DLD1 (cell line): ENCODE data around the gene GRP.

Experiments used
- in situ Hi-C: cut with HindIII; loops from 2 replicates; pipeline ENCODE4 v1.10.0; 2017; ENCODE audit warnings: low sequenced_read_pairs

The GRP gene

DNA sequence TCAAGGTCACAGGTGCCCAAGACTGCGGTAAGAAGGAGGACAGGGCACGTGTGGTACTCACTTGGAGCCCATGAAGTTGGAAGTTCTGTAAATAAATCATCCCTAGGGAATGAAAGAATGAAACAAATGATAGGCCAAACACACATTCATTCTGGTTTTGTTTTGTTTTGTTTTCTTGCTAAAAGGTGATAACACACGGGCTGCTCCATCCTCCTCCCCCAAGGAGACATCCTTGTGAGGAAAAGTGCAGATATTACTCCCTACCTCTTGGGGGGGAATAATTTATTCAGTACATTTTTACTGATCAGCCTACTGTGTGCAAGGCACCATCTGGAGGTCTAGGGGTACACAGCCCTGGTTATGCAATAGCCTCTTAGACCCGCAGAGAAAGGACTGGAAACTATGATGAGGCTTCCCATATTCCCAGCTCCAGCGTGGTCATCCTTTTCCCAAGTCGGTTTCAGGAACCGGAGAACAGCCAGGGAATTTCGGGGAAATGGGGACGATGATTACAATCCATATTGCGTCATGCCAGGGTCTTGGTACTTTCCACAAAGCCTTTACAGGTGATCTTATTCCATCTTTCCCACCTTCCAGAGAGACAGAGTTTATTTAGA, 47.0 kb downstream of the GRP start:
- in situ Hi-C loops = no loop called here

DNA sequence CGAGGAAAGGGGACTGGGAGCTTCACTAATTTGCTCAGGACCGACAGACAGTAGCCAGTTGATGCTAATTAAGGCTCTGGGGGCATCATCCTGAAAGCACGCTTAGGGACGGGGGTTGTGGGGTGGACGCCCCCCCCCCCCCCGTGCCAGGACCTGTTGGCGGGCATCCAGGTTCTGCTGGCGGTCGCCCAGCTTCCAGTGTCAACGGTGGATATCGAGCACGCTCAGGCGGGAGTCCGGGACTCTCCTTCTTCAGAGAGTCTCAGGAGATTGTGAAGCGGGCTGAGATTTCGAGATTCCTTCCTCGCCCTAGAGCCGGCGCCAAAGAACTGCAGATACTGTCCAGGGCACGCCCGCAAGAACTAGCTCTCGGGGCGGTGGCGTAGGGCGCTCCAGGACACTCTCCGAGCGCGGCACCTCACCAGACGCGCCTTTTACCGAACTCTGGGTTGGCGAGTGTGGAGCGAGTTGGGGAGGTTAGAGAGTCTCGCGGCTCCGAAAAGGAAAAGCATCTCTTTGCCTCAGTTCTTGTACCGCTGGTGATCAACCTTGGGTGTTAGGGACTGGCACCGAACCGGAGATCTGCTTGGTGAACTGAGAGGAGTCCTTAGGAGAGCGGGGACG, 47.7 kb downstream of the GRP start:
- in situ Hi-C loops = no loop called here

DNA sequence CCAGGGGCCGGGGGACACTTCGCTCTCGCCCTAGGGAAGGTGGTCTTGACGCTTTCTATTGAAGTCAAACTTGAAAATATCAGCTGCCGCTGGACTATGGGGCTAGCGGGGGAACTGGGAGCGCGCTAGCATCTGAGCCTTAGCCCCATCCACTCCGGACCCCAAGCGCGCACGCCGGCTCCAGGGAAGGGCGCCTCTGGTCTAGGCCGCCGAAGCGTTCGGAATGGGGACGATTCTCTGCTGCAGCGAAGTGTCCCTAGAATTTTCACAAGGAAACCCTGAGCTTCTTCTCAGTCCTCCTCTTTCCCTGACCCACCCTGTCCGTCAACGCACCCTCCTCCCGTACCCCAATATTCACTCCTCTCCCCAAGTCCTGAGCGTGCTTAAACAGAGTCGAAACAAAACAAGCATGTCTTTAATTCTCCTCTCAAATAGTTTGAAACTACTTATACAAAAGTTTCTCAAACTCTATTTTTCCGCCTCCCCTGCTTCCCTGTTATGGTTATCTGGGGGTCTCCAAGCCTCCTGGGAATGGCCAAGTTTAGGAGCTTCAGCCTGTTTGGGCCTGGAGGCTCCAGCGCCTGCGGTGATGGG, 48.3 kb downstream of the GRP start:
- in situ Hi-C loops = no loop called here

DNA sequence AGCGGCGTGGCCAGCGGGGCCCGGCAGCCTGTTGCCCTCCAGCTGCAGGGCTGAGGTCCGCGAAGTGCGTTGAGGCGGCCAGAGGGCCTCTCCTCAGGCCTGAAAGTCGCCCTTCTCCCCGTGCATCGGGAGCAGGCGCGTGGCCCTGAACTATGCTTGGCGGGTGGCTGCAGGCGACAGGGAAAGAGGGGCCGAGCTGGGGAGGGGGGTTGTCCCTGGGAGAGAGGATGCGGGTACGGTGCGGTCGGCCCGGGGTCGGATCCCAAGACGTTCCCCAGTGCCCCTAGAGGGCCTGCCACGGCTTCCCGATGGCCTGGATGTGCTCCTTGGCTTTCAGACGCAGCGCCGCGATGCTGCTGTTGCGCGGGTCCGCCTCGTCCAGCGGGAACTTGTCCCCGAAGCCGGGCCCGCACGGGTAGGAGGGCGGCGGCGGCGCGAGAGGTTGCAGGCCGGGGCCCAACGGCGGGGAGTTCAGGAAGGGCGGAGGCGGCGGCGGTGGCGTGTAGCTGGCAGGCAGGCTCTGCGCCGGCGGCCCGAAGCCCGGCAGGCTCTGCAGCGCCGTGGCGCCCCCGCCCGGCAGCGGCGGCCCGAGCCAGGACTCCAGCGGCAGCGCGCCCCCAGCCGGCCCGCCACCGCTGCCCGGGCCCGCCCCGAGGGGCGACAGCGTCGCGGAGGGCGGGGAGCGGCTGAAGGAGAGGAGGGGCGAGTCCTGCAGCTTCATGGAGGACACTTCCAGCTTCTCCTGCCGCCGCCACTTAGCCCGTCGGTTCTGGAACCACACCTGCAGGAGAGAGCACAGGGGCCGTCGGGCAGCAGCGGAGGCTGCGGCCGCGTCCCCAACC, 49.0 kb downstream of the GRP start:
- in situ Hi-C loops = no loop called here

- in situ Hi-C loops = no loop called here
Observed at GRCh38 chr18:59269563-59270119, 49.7 kb downstream of the GRP start.

DNA sequence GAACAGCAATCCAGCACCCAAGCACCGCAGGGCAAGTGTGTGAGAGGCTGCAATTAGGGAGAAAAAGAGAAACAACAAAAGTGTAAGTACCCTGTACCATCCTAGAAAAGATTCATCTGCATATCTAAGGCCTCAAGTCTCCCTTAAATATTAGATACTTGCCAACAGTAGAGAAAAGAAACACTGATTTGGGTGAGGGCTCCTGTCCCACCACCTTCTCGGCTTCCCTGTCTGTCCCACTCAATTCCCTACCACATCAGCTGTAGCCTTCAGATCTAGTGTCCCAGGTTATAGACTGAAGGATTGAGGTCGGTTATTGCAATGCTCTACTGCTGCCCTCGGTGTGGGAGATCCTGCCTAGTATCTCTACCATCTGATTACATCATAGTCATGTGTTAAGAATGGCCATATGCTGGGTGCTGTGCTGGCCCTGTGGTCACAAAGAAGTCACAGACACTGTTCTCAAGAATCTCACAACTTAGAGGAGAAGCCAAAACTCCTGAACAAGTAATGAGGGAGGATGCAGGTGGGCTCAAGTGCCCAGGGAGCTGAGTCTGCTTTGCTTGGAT, 50.8 kb downstream of the GRP start:
- in situ Hi-C loops = no loop called here

DNA sequence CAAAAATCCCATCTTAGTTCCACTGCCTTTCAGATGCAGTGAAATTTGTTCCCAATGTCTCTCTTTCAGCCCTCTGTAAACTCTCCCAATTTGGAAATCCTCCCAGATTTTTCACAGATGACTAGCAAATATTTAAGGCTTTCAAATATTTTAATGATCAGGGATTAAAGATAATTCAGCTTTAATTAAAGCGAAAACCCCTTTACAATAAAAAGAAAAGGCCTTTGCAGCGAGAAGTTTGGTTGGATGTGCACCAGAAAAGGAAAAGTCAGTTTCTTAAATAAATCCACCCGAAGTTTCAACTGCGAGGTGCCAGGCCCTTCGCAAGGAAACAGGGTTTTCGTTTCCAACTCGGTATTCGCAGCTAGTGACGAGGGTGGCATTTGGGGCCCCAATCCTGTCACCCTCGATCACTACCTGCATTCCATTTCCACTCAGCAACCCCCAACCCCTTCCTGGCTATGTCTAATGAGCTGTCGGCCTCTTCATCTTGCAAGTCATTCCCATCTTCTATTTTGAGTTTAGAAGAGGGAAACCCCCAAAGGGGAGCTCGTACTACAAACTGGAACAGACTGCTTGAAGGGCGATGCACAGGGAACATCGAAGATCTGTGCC, 51.8 kb downstream of the GRP start:
- in situ Hi-C loops = no loop called here

GRCh38 chr18:59272221-59272888, 52.4 kb downstream of the GRP start:
- in situ Hi-C loops = no loop called here

DNA sequence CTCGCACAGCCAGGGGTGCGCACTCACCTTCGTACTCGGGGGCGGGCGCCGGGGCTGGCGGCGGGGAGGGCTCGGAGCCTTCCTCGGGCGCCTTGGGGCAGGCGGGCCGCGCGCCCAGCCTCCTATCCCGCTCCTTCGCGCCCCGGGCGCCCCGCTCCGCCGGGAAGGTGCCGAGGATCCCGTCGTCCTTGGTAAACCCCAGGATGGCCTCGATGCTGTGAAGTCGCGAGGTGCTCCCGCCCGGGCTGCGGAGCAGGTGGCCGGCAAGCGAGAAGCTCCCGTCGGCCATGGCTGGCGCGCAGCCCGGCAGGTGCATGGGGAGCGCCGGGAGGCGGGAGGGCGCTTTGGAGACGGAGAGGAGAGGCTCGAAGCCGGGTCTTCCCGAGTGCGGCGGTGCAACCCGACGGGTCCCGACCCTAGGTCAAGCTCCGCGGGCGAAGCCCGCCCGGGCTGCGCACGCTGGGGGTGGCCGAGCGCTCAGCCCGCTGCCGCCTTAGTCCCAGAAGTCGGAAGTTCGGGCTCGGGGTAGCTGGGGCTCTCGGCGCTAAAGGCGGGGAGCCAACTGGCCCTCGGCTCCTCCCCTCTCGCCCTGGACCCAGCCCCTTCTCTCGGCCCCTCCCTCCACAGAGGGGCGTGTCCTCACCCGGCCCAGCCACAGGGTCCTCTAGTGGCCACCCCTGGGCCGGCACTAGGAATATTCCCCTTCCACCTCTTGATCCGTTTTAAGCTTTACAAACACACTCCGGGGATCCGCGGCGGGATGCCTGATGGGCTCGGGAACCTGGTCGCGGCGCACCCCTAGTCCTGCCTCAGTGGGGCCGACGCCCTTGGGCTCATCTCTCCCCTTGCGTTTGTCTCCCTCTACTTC, 53.2 kb downstream of the GRP start, which contains the start of gene RAX:
TSS of gene RAX (minus strand) at position 564 of the 868 bp plus-strand sequence. CDS start at position 316, 248 bp downstream.
- in situ Hi-C loops = no loop called here

- in situ Hi-C loops = no loop called here
Observed at GRCh38 chr18:59273759-59274532, 54.0 kb downstream of the GRP start.

GRCh38 chr18:59274533-59274928, 54.6 kb downstream of the GRP start:
- in situ Hi-C loops = no loop called here

GRCh38 chr18:59275406-59275949, 55.5 kb downstream of the GRP start:
- in situ Hi-C loops = no loop called here

DNA sequence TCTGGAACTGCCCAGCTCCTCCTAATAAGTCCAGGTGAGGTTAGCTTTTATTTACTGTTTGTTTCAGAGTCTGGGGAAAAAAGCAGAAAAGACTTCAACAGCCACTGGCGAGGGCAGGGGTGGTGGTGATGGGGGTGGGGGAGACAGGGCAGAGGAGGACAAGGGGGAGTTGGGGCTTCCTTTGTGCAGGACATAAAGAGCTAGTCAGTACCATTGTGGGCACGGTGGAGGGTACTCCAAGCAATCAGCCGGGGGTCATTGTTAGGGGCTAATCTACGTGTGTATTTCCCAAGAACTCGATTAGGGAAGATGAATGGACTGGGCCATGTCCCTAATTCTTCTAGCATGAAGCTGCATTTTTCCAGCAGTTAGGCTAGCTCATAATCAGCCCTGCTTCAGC, 56.1 kb downstream of the GRP start:
- in situ Hi-C loops = no loop called here

DNA sequence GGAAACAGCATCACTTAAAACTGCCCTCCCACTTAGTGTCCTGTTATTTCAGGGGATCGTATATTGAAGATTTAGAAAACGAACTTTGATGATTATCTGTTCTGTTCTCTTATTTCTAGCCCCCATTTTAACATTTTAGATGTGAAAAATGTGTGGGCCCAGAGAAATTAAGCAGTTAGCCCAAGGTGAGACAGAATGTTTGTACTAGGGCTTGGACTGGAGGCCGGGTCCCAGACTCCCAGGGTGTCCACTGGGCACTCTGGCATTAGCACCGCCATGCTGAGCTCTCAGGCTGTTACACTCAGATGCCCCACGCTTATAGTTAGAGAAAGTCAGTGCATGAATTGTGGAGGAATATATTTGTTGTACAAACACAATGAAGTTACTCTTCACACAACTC, 58.8 kb downstream of the GRP start:
- in situ Hi-C loops = no loop called here

DNA sequence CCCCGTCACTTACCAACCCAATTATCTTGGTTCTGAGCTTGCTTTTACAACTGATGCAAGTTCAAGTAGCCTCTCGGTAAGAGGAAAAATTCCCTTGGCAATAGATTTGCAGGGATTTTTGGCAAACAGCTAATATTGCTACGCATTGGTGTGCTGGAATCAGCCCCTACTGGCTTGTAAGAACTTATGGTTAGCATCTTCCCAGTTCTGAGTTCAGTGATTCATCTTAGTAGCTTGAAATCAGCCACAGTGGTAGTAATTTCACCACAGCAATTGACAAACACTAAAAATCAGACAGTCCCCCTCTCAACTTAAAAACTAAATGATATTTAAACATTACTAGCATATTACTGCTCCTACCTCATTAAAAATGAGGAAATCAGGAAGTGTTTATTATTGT, 59.2 kb downstream of the GRP start:
- in situ Hi-C loops = no loop called here

GRCh38 chr18:59279722-59280121, 59.8 kb downstream of the GRP start:
- in situ Hi-C loops = no loop called here
